HG02840 (cell line): ENCODE measurements around the gene ZNF445.
A peak's percentile ranks its signal among the peaks of the same experiment; 100 is the strongest.
"Not testable (repeated sequence)": the region's sequence is repeated elsewhere in the genome, so short reads cannot be mapped to it uniquely, and the experiment has no call there.

ENCODE experiments used
- ATAC-seq: cut with Tn5 transposase; IDR thresholded peaks from one replicate; pipeline ENCODE4 v1.9.1; 2021; ENCODE audit warnings: mild to moderate bottlenecking, moderate library complexity, moderate number of reproducible peaks; ENCODE audit not compliant: unreplicated experiment, low FRiP score

The ZNF445 gene

DNA sequence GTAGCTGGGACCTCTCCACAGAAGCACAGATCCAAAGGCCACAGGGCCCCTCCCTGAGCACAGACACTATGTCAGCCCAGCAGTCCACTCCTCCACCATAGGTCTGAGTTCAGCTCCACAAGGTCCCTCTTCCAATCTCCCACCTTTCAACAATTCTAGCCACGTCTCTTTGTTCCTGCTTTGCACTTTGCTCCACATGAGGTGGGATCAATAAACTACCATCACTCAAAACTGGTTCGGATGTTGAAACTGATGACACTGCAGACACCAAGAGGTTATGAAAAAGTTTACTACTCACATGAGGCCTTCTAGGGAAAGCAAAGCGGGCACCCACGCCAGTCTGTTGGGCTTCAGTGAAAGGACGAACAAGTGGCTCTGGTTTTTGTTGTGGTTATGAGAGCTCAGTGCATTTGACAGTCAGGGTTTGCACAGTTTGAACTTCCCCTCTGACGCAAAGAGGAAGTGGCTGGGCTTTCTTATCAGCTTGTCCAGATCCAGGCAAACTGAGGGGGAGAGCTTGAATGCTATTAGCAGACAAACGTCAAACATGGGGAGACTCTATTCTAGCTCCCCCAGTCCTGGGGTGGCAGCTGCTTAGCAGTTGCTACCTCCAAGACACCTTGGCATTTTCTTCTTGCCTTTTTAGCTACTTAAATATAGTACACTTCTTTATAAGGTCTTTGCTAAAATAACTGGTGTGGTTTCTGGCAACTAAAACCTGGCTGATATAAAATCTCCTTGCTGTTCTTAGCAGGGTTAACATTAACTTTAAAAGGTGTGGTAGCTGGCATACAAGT lies 37.8 kb downstream of the ZNF445 start:
- peak; percentile 92 for ATAC-seq

DNA sequence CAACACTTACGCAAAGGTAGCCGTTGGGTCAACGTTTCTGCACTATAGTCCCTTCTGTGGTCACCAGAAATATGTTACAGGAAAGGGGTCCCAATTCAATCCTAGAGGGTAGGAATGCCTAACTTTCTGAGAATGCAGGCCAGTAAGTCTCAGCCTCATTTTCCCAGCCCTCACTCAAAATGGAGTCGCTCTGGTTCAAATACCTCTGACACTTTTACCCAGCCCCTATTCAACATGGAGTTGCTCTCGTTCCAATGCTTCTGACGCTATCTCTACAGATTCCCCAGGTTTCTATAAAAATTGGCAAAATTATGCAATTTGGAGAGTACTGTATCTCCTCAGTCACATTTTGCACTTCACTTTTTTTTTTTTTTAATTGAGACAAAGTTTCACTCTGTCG lies 39.7 kb downstream of the ZNF445 start:
- ATAC-seq, result no peak

DNA sequence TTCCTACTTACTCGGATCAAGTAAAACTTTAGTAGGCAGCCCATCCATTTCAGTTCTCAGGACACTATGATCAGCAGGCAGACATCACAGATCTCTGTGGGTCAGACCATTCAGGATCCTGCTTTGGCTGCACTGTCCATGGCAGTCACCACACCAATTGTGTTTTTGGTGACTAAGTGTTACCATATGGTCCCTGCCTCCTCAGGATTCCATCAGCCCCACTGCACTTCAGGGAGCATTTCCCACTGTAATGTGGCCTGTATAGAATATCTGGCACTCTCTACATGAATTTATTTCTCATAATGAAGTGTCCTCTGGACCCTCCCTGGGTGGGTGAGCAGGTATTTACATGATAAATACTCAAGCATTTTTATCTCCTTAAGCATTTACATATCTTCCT lies 41.3 kb downstream of the ZNF445 start:
- ATAC-seq, result no peak

DNA sequence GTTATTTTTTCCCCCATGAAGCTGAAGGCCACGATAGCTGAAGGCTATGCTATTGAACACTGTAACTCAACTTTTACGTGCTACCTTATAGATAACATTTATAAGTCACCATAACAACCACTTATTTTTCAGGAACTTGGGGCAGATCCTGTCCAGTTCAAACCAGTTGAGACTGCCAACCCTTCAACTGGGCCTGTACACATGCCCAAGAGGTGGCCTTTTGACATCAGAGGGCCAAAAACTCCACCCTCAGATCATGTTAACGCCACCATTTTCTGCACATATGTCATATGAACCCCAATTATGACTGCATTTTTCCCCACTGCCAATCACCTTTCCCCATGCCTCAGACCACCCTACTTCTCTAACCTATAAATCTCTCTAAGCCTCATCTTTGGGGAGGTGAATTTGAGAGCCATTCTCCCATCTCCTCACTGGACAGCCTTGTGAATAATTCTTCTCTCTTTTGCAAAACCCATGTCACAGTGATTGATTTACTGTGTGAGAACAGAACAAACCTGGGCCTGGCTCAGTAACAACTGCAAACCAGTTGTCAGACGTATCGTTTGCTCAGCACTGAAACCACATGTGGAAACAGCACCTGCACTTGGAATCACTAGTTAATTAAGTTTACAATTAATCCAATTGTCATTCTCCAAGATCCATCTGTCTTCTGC lies 42.5 kb downstream of the ZNF445 start:
- no peak for ATAC-seq

GRCh38 chr3:44430466-44430865 lies 47.0 kb downstream of the ZNF445 start:
- no peak for ATAC-seq

DNA sequence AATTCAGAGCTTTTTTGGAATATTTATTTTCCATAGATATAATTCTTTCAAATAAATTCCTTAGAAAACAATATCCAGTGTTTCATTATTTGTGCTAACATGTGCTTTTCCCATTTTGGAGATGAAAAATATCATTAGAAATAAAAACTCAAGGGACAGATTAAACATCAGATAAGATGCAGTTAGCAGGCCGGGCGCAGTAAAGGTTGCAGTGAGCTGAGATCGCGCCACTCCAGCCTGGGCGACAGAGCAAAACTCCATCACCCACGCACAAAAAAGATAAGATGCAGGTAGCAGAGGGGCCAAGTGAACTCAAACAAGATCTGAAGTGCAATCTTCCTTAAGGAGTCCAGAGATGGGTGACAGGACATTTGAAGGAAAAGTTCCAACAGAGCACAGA lies 48.0 kb downstream of the ZNF445 start:
- no peak for ATAC-seq

GRCh38 chr3:44428910-44429309 lies 48.6 kb downstream of the ZNF445 start:
- no peak for ATAC-seq

DNA sequence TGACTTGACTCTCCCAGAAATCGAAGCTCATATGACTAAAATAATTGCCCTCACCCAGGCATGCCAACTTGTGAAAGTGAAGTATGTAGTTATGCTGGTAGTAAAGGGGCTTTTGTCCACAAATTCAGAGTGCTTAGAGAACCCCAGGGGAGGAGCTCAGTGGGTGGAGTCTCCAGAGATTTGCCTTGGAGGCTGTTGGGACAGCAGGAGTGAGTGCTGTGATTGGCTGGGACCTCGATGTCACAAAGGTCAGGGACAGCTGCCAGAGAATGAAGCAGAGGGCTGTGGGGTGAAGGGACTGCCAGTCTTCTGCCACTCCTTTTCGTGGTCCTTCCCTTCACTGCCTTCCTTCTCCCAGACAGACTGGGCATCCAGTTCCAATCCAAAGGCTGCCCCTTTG lies 49.8 kb downstream of the ZNF445 start:
- ATAC-seq, result no peak

DNA sequence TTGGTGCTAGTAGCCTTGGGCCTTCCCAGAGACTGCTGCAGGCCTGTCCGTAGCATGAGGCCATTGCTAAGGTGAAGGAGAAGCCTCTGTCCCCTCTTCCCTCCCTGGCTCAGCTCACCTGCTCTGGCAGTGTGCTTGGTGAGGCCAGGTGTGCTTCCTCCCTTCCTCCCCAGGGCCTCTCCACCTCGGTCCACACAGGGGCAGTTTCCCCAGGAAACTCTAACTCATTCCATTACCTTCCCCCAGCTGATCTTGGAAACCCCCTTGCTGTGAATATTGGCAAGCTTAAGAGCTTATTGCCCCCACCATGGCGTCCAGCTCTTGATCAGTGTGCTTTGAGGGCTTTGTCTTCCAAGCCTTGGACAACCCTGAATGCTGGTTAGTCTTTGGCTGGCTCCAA lies 52.7 kb downstream of the ZNF445 start:
- no peak for ATAC-seq

DNA sequence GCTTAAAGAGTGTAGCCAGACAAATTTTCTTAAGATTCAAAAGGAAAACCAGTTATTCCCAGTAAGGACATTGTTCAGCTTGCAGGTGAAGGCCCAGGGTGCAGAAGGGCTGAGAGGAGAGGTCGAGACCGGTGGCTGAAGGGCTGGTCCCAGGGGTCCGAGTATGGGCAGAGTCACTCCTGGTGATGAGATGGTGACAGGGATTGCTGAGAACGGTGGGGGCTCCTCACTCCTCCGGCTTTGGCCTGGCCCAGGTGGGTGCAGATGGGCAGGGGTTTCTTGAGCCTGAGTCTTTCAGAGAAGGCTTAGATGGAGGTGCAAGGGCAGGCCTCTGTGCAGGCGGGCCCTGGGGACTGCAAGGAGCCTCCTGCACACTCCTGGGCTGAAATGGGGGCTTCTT lies 56.2 kb downstream of the ZNF445 start:
- ATAC-seq, result no peak

GRCh38 chr3:44420676-44421075 lies 56.8 kb downstream of the ZNF445 start:
- no peak for ATAC-seq

DNA sequence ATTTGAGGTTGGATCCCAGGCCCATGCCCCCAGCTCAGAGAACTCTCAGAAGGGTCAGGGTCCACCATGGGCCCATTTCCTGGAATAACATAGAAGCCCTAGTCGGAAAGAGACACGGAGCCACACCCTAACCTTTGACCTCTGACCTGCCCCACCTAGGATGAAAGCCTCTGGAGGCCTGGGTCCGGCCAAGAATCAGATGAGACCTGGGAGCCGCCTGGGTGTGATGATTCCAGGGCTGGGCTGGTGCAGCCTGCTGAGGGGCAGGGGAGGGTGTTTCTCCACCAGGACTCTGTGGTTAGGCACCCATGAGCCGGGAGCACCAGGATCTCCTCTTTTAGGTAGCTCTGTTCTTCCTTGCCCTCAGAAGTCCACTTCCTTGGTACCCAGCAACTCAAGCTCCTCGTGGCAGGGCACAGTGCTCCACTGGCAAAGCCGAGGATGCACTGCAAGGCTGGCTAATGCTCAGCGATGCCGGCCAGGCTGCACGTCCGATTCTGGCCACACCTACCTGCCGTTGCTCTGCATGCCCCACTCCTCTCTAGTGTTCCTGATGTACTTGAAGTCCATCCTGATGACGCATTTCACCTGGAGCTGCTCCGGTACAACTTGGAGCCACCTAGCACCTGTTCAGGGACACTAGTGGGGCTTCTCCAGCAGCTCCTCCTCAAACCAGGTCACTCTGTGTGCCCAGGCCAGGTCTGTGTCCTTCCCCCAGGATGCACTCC lies 57.4 kb downstream of the ZNF445 start:
- no peak for ATAC-seq

GRCh38 chr3:44419116-44419922 lies 58.2 kb downstream of the ZNF445 start:
- no peak for ATAC-seq

DNA sequence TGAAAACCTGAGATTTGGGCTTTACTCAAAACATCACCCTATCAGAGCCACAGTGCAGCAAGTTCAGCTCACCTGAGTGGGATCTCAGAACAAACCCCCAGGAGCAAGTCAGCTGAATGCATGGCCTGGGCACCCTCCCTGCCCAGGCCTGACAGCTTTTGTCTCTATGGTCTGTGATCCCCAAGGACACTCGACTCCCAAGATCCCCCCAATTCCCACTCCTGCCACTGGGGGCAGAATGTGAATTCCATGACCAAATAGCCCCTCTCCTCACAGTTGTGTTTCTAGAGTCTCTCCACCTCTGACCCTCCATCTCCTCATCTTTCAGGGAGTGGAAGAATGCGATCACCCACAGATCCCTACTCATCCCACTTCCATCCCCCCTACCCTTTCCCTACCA lies 58.9 kb downstream of the ZNF445 start:
- no peak for ATAC-seq

- not testable (repeated sequence) for ATAC-seq
Observed at GRCh38 chr3:44418118-44418517, 59.4 kb downstream of the ZNF445 start.

DNA sequence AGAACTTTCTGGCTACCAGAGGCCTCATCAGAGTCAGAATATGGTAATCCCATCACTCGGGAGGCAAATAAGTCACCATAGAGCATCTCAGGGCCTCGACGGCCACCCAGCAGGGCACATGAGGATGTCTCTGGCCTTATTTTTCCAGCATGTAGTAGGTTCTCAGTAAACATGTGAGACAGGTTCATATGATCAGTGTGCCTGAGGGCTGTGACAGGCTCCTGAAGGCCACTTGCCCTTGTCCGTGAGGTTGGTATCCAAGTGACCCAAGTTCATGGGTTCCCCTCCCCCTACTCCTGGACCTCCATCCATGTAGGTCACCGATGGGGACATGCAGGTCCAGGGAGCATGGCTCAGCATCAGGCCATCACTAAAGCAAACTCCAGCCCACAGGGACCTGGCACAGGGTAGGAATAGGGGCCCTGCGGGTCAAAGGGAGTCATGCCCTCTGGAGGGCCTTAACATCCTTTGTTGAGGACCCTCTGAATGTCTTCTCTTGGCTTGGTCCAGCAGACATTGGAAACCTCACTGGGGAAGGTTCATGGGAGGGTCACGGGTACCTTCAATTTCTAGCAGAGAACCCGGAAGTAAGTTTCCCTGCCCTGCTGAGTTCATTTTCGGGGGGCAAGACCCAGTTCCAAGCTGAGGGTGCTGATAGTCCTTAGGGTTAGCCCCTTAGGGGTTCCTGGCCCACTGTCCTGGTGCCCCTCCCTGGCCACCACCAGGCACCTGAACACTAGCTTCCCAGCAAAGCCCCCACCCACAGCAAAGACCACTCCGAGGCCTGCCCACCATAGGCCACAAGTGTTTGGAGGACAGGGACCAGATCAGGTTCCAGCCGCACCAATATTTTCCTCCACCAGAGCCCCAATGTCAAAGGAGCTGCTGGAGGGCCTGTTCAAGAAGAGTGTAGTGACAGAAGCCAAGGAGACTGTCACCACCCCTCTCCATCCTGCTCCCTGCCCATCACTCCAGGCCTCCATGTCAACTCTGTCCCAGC lies 61.1 kb downstream of the ZNF445 start:
- ATAC-seq, result no peak

DNA sequence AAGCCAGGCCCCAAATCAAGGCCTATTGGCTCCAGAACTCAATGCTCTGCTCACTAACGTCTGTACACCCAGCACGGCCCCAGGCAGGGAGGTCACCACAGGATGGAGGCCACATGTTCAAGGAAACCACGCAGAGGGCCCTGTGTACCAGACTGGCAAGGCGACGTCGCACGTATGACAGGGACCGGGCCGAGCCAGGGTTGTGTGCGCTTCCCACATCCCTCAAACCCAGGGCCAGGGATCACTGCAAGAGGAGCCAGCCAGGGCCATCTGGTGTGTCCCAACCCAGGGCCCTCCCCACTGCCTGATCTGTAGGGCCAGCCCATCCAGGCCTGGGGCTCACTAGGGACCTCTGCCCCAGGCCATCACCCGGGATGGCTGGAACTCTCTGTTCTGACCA lies 62.0 kb downstream of the ZNF445 start:
- ATAC-seq, result no peak

- ATAC-seq, result no peak
Observed at GRCh38 chr3:44414517-44415090, 62.9 kb downstream of the ZNF445 start.

DNA sequence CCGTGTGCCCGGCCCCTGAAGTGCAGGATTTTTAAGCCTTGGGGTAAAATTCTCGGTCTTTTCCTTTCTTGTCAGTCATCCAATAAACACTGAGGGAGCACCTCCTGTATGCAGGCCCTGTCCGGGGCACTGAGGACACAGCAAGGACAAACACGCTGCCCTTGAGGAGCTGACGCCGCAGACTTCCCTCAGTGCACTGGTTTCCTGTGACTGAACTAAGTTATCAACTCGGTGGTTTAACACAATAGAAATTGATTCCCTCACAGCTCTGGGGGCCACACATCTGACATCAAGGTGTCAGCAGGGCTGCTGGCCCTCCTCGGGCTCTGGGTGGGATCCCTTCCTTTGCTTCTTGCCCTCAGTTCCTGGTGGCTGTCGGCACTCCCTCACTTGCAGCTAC lies 65.1 kb downstream of the ZNF445 start:
- ATAC-seq, result no peak
